Mucosa of rectum (tissue), 2 donors: Measurements from ENCODE around the gene RFTN1.
"Not testable (repeated sequence)": the region's sequence is repeated elsewhere in the genome, so short reads cannot be mapped to it uniquely, and the experiment has no call there.

Experiments used
- H3K27ac ChIP-seq, 2 donors: one replicate each; pipeline ENCODE4 v1.7.0; 2013; ENCODE audit warnings: inconsistent platforms in 2 of 2, low read depth in 2 of 2, low read length in 2 of 2
- H3K27me3 ChIP-seq, 2 donors: one replicate each; pipeline ENCODE4 v1.7.0; 2013; ENCODE audit warnings: low read length in 2 of 2; ENCODE audit not compliant: control insufficient read depth in 2 of 2, insufficient read depth in 2 of 2
- H3K36me3 ChIP-seq, 2 donors: one replicate each; pipeline ENCODE4 v1.7.0; 2013; ENCODE audit warnings: low read length in 2 of 2; ENCODE audit not compliant: control insufficient read depth in 2 of 2, insufficient read depth in 2 of 2
- H3K4me1 ChIP-seq, 2 donors: one replicate each; pipeline ENCODE4 v1.7.0; 2013; ENCODE audit warnings: low read length in 2 of 2, mild to moderate bottlenecking in 1 of 2; ENCODE audit not compliant: control insufficient read depth in 2 of 2, insufficient read depth in 2 of 2
- H3K4me3 ChIP-seq, 2 donors: one replicate each; pipeline ENCODE4 v1.7.0; 2013; ENCODE audit warnings: low read length in 2 of 2
- H3K9ac ChIP-seq, 2 donors: one replicate each; pipeline ENCODE4 v1.7.0; 2013; ENCODE audit warnings: low read length in 2 of 2, low read depth in 1 of 2, mild to moderate bottlenecking in 1 of 2
- H3K9me3 ChIP-seq, 2 donors: one replicate each; pipeline ENCODE4 v1.7.0; 2013; ENCODE audit warnings: low read length in 2 of 2; ENCODE audit not compliant: control insufficient read depth in 2 of 2
- donor health status: healthy.
- donor health status: Normal muscosa, but diverticular disease.

The RFTN1 gene

DNA sequence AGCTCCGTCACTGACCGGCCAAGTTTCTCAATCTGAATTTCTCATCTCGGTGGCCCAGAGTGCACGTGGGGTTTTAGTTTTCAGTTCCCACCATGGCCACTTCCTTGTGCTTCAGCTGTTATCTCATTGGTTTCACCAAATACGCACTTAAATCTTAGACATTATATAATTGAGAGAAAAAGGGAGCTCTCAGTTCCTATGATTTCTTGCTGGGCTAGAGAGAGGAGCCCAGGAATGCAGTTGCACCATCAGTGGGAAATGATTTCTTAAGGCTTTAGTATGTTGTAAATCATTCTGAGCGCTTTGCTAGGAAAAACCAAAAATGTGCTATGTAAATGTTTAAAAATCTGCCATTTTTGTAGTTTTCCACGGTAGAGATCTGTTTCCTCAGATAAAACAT, 195.3 kb downstream of the RFTN1 start:
- no peaks in the 10 kb centered on the region for H3K9me3 ChIP-seq
- H3K4me1 ChIP-seq = peaks cover 0 to 7% of the 10 kb centered on the region in 2 donors
- H3K27ac ChIP-seq = peak overlapping the region; percentile 6 to 43
- H3K27me3 ChIP-seq = no peaks in the 10 kb centered on the region
- no peak overlapping the region for H3K9ac ChIP-seq
- peaks cover 39 to 73% of the 10 kb centered on the region in 2 donors for H3K36me3 ChIP-seq
- H3K4me3 ChIP-seq = no peak overlapping the region

DNA sequence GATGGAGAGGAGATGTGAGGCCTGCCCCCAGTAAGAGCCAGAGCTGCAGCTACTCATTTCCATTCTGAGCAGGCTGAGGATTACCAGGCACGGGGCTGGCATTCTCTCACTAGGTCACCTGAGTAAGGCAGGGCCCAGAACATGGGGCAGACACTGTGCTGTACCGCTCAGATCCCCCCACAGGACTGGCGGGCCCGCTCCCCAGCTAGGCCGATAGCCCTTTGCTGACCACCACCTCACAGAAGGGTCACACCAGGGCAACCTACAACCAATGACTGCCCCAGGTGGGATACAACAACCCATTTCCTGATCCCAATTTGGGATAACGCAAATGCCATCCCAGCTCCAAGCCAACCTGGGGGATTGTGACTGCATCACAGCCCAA, 195.9 kb downstream of the RFTN1 start:
- peaks cover 33 to 68% of the 10 kb centered on the region in 2 donors for H3K36me3 ChIP-seq
- H3K27ac ChIP-seq = peak overlapping the region in 1 of 2 donors; percentile 24
- H3K9ac ChIP-seq = no peak overlapping the region

GRCh38 chr3:16316847-16317560, 196.5 kb downstream of the RFTN1 start:
- Histone ChIP-seq H3K36me3 (peaks cover 31 to 63% of the 10 kb centered on the region in 2 donors), H3K9me3 (no peaks in the 10 kb centered on the region), H3K4me1 (peaks cover 0 to 7% of the 10 kb centered on the region in 2 donors), H3K27me3 (no peaks in the 10 kb centered on the region), H3K9ac (no peak overlapping the region), H3K27ac (no peak overlapping the region), H3K4me3 (no peak overlapping the region)

More for the DNA sequence above, 195.9 kb downstream of the RFTN1 start:
- H3K4me3 ChIP-seq = no peak overlapping the region
- H3K9me3 ChIP-seq = no peaks in the 10 kb centered on the region
- H3K4me1 ChIP-seq = peaks cover 0 to 7% of the 10 kb centered on the region in 2 donors
- H3K27me3 ChIP-seq = no peaks in the 10 kb centered on the region

DNA sequence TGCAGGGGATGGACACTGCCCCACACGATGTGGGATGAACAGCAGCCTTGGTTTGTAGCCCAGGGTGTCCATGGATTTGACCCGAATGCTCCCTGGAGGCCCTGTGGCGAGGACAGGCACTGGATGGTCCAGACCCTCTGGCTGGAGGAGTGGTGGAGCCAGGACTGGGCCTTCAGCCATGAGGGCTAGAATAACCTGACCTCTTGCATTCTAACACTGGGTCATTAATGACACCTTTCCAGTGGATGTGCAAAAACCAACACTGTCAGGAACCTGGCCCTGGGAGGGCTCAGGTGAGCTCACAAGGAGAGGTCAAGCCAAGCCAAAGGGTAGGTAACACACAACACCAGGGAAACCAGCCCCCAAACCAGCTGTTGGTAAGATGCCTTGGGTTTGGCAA, 197.1 kb downstream of the RFTN1 start:
- Histone ChIP-seq H3K36me3 (peaks cover 30 to 57% of the 10 kb centered on the region in 2 donors), H3K27ac (no peak overlapping the region), H3K4me1 (peaks cover 0 to 7% of the 10 kb centered on the region in 2 donors)

GRCh38 chr3:16315623-16316022, 197.9 kb downstream of the RFTN1 start:
- Histone ChIP-seq H3K36me3 (peaks cover 28 to 50% of the 10 kb centered on the region in 2 donors), H3K4me3 (no peak overlapping the region), H3K27ac (no peak overlapping the region), H3K27me3 (no peaks in the 10 kb centered on the region), H3K4me1 (peaks cover 0 to 7% of the 10 kb centered on the region in 2 donors), H3K9ac (no peak overlapping the region), H3K9me3 (no peaks in the 10 kb centered on the region)

More for the DNA sequence above, 197.1 kb downstream of the RFTN1 start:
- H3K9ac ChIP-seq = no peak overlapping the region
- no peaks in the 10 kb centered on the region for H3K27me3 ChIP-seq
- no peak overlapping the region for H3K4me3 ChIP-seq
- no peaks in the 10 kb centered on the region for H3K9me3 ChIP-seq

GRCh38 chr3:16313886-16314645, 199.4 kb downstream of the RFTN1 start:
- Histone ChIP-seq H3K27ac (no peak overlapping the region), H3K4me3 (no peak overlapping the region), H3K4me1 (peaks cover 0 to 7% of the 10 kb centered on the region in 2 donors), H3K9me3 (no peaks in the 10 kb centered on the region), H3K9ac (no peak overlapping the region), H3K27me3 (no peaks in the 10 kb centered on the region), H3K36me3 (peaks cover 20 to 35% of the 10 kb centered on the region in 2 donors)

DNA sequence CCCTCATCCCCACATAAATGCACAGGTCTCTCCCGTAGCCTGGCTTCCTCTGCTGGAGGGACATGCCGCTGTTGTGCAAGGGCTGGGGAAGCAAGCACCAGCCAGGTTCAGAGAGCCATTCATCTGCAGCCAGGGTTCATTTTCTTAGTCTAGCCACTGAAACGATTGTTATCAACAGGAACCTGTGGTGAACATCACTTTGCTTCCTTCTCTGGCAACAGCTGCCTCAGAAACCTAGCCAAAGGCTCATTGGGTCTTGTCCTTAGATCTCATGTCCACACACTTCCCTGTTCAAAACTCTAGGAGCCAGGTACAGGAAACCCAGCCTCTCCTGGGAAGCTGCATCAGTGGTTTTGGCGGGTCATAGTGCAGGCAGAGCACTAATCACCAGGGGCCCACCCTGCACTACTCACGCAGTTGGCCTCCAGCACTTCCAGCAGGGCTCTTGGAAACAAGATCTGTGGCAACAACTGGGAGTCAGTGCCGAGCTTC, 201.5 kb downstream of the RFTN1 start:
- H3K4me1 ChIP-seq = peaks cover 0 to 4% of the 10 kb centered on the region in 2 donors
- H3K27me3 ChIP-seq = no peaks in the 10 kb centered on the region
- H3K9me3 ChIP-seq = no peaks in the 10 kb centered on the region
- no peak overlapping the region for H3K9ac ChIP-seq
- H3K27ac ChIP-seq = peak overlapping the region; percentile 55 to 66
- H3K36me3 ChIP-seq = peaks cover 20 to 26% of the 10 kb centered on the region in 2 donors
- peak overlapping the region in 1 of 2 donors; percentile 4 for H3K4me3 ChIP-seq

GRCh38 chr3:16310486-16310885, 203.0 kb downstream of the RFTN1 start:
- H3K9ac ChIP-seq, H3K27me3 ChIP-seq, H3K9me3 ChIP-seq, H3K4me3 ChIP-seq, H3K27ac ChIP-seq, H3K4me1 ChIP-seq: not testable (repeated sequence)
- H3K36me3 ChIP-seq = peaks cover 19 to 20% of the 10 kb centered on the region in 2 donors

- no peaks in the 10 kb centered on the region for H3K9me3 ChIP-seq
- H3K4me1 ChIP-seq = peaks cover 0 to 3% of the 10 kb centered on the region in 2 donors
- no peaks in the 10 kb centered on the region for H3K27me3 ChIP-seq
- H3K27ac ChIP-seq = no peak overlapping the region
- no peak overlapping the region for H3K4me3 ChIP-seq
- peaks cover 24 to 26% of the 10 kb centered on the region in 2 donors for H3K36me3 ChIP-seq
- H3K9ac ChIP-seq = no peak overlapping the region
Measured at GRCh38 chr3:16309558-16309957, 203.9 kb downstream of the RFTN1 start.

DNA sequence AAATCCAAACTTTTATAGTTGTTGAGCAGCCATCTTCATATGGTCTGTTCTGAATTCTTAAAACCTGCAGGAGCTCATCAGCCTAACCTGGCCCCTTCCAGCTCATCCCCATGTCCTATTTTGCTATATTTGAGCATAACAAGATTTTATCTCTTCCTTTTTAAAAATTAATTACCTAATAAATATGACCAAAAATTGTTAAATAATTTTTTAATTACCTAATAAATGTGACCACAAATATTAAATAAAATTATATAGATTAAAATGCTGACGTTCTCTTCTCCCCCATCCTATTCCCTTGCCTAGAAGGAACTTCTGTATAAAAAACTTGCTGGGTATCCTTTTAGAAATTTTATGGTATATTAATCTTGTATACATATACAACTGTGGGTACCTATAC, 204.8 kb downstream of the RFTN1 start:
- Histone ChIP-seq H3K4me1 (peaks cover 0 to 3% of the 10 kb centered on the region in 2 donors), H3K36me3 (peaks cover 24 to 28% of the 10 kb centered on the region in 2 donors), H3K27ac (no peak overlapping the region), H3K27me3 (no peaks in the 10 kb centered on the region), H3K4me3 (no peak overlapping the region), H3K9me3 (no peaks in the 10 kb centered on the region), H3K9ac (no peak overlapping the region)
